ENCODE measurements around the gene ADCY2.

- TF ChIP-seq, protein P1, sequence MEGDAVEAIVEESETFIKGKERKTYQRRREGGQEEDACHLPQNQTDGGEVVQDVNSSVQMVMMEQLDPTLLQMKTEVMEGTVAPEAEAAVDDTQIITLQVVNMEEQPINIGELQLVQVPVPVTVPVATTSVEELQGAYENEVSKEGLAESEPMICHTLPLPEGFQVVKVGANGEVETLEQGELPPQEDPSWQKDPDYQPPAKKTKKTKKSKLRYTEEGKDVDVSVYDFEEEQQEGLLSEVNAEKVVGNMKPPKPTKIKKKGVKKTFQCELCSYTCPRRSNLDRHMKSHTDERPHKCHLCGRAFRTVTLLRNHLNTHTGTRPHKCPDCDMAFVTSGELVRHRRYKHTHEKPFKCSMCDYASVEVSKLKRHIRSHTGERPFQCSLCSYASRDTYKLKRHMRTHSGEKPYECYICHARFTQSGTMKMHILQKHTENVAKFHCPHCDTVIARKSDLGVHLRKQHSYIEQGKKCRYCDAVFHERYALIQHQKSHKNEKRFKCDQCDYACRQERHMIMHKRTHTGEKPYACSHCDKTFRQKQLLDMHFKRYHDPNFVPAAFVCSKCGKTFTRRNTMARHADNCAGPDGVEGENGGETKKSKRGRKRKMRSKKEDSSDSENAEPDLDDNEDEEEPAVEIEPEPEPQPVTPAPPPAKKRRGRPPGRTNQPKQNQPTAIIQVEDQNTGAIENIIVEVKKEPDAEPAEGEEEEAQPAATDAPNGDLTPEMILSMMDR (IDR thresholded peaks at IDR 0.05), result no peak
- no peak for TF ChIP-seq POLR2A (IDR thresholded peaks at IDR 0.05)
Measured at GRCh38 chr5:7610531-7611177, 214.7 kb downstream of the ADCY2 start.

Data from right lobe of liver (tissue), 4 donors.